NCI-H748 (cell line): ENCODE measurements around the gene SDK1.
"Not testable (repeated sequence)": the region's sequence is repeated elsewhere in the genome, so short reads cannot be mapped to it uniquely, and the experiment has no call there.

Experiments used
- DNase-seq: peaks from one replicate; lab custom pipeline; 2025; ENCODE audit not compliant: unreplicated experiment; lab: John Stamatoyannopoulos, UW

SDK1 gene

DNA sequence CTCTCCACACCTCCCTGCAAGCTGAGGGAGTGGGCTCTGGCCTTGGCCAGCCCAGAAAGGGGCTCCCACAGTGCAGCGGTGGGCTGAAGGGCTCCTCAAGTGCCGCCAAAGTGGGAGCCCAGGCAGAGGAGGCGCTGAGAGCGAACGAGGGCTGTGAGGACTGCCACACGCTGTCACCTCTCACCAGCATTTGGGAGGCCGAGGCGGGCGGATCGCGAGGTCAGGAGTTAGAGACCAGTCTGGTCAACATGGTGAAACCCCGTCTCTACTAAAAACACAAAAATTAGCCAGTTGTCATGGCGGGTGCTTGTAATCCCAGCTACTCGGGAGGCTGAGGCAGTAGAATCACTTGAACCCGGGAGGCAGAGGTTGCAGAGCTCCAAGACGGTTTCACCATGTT, 1013.3 kb downstream of the SDK1 start:
- DNase-seq = not testable (repeated sequence)
